Activated T-helper 1 cell treated with anti-CD3 and anti-CD28 coated beads, Interleukin-12 subunit alpha, Interleukin-12 subunit beta, Interleukin-2, Interleukin-4 antibody, amounts not matched to agents 30 ng/mL and 10 ng/mL and 1 ng/mL, durations not matched to agents 14 hours and 24 hours and 36 hours (primary cell): ENCODE data around the gene SYT14. TPM values are rescaled to one million over a fixed set of nuclear protein-coding genes. Genes with fewer than 3 reads are reported as not detected.

Experiments
- DNase-seq: peaks from one replicate; pipeline ENCODE4 v3.0.0; 2021; ENCODE audit warnings: low spot score
- H3K27ac Mint-ChIP-seq: one replicate; pipeline ENCODE4 v1.8.0; 2021; ENCODE audit warnings: mild to moderate bottlenecking, mixed read lengths
- H3K27me3 Mint-ChIP-seq: one replicate; pipeline ENCODE4 v1.8.0; 2022; ENCODE audit warnings: mild to moderate bottlenecking, moderate library complexity, mixed read lengths; ENCODE audit not compliant: insufficient read depth
- H3K36me3 Mint-ChIP-seq: one replicate; pipeline ENCODE4 v1.8.0; 2021; ENCODE audit warnings: low read depth, mixed read lengths
- H3K4me1 Mint-ChIP-seq: one replicate; pipeline ENCODE4 v1.8.0; 2021; ENCODE audit warnings: low read depth, mixed read lengths
- H3K4me3 Mint-ChIP-seq: one replicate; pipeline ENCODE4 v1.8.0; 2021; ENCODE audit warnings: mild to moderate bottlenecking, moderate library complexity, mixed read lengths
- H3K9me3 Mint-ChIP-seq: one replicate; pipeline ENCODE4 v1.8.0; 2021; ENCODE audit warnings: mixed read lengths
- intact Hi-C: fragments of 100-400 bp; cut with micrococcal nuclease; formaldehyde crosslinking; loops from one replicate; pipeline ENCODE4 v1.15.1; 2024
- total RNA-seq: library from RNA; stranded (reverse); gene quantifications from 2 replicates; pipeline ENCODE4 v1.2.3, GENCODE V29; 2022

The SYT14 gene
- total RNA-seq, 1 donor from 2014 or later = not detected

DNA sequence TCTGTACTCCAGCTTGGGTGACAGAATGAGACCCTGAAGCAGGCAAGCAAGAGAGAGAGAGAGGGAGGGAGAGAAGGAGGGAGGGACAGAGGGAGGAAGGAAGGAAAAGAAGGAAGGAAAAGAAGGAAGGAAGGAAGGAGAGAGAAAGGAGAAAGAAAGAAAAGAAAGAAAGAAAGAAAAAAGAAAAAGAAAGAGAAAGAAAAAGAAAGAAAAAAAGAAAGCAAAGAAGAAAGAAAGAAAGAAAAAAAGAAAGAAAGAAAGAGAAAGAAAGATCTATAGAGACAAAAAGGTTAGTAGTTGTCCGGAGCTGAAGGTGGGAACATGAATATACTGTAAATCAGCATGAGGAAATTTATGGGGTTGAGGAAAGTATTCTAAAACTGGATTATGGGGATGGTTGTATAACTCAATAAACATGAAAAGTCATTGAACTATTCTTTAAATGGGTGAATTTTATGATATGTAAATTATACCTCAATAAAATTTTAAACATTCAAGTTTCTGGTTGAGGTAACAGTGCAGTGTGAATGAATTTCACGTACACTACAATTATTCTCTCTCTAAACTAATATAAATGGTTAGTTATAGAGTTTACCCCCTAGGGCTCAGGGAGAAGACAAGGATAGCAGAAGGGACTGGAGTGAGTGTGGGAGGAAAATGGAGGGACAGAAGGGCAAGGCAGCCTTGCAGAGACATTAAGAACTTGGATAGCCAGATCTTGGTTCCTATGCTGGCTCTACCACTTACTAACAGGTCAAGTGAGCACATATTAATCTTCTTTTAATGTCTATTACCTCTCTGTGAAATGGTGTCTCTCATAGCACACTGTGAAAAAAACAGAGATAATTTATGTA is 269.8 kb downstream of the SYT14 start:
- H3K4me1 Mint-ChIP-seq = no peaks in the 10 kb centered on the region
- H3K9me3 Mint-ChIP-seq = no peaks in the 10 kb centered on the region
- intact Hi-C loops = no loop called here
- no peak overlapping the region for H3K4me3 Mint-ChIP-seq
- H3K27me3 Mint-ChIP-seq = peaks cover 5% of the 10 kb centered on the region
- no peaks in the 10 kb centered on the region for H3K36me3 Mint-ChIP-seq
- no peak for DNase-seq
- no peak overlapping the region for H3K27ac Mint-ChIP-seq

DNA sequence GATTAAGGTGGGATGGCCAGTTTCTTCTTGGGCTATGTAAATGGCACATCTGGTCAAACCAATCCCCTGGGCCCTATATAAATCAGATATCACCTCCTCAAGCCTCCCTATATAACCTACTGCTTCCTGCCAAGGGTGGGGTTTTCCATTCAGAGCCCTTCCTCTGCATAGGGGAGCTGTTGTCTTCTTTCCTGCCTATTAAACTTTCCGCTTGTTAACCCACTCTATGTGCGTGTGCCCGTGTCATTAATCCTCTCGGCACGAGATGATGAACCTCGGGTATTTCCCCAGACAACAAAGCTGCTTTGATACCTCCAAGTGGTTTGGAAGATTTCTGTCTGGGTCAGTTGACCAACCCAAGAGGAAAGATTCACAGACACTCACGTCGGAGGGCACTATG is 275.3 kb downstream of the SYT14 start:
- Mint-ChIP-seq H3K27me3 (peaks cover 8% of the 10 kb centered on the region), H3K27ac (no peak overlapping the region), H3K4me3 (no peak overlapping the region), H3K4me1 (no peaks in the 10 kb centered on the region), H3K36me3 (no peaks in the 10 kb centered on the region), H3K9me3 (no peaks in the 10 kb centered on the region)
- no peak for DNase-seq
- intact Hi-C loops = no loop called here

DNA sequence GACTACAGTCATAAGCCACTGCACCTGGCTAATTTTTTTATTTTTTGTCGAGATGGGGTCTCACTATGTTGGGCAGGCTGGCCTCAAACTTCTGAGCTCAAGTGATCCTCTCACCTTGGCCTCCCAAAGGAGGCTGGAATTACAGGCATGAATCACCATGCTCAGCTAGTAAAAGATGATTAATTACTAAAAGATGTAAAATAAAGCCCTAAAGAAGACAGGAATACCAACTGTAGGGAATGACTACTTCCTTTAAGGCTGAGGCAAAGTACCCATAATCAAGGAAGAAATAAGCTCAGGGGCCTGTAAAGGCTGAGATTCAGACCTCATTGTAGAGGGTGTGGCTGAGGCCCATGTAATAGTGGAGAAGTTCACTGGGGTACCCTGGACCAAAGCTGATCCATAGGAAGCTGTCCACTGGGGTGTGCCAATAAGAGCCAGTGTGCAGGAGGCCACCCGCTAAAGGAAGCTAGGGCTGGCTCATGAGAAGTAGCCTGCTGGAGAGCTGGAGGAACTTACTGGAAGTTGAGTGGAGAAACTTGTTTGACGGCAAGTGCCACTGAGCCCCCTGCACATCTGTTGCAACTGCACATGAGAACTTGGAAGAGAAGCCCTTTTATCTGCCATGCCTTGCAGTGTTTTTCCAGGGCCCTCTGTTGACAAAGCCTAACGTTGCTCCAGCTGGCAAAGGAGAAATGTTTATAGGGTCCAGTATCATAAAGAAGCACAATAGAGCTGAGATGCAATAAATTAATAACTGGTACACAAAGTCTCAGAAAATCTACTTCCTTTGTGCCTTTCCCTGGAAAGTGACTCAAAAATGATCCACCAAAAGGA is 276.8 kb downstream of the SYT14 start:
- no peaks in the 10 kb centered on the region for H3K9me3 Mint-ChIP-seq
- H3K4me1 Mint-ChIP-seq = no peaks in the 10 kb centered on the region
- peaks cover 8% of the 10 kb centered on the region for H3K27me3 Mint-ChIP-seq
- H3K36me3 Mint-ChIP-seq = no peaks in the 10 kb centered on the region
- no peak overlapping the region for H3K4me3 Mint-ChIP-seq
- DNase-seq = no peak
- intact Hi-C loops = no loop called here
- no peak overlapping the region for H3K27ac Mint-ChIP-seq

DNA sequence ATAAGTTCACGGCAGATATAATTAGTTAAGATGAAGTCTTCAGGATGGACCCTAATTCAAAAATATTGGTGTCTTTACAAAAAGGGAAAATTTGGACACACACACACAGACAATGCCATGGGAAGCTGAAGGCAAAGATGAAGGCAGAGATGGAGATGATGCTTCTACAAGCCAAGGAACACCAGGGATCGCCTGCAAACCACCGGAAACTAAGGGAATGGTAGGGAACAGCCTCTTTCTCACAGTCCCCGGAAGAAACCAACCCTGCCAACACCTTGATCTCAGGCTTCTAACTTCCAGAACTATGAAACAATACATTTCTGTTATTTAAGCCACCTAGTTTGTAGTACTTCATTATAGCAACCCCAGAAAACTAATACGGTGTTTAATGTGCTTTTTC is 279.5 kb downstream of the SYT14 start:
- intact Hi-C loops = no loop called here

DNA sequence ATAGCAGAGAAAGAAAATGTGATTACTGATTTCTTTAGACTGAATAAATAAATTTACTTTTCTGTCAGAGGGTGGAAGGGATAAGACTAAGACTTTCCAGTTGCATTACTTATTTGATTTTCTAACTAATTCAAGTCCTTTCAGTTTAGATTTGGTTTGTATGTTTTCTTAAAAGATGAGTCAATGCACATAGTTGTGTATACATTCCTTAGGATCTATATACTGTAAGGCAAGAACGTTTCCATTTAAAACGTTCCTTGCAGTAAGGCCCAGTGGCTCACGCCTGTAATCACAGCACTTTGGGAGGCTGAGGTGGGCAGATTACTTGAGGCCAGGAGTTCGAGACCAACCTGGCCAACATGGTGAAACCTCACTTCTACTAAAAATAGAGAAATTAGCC is 280.0 kb downstream of the SYT14 start:
- Mint-ChIP-seq H3K27ac (no peak overlapping the region), H3K4me3 (no peak overlapping the region), H3K36me3 (no peaks in the 10 kb centered on the region), H3K9me3 (no peaks in the 10 kb centered on the region), H3K27me3 (peaks cover 13% of the 10 kb centered on the region), H3K4me1 (no peaks in the 10 kb centered on the region)
- DNase-seq = no peak
- intact Hi-C loops = no loop called here

More for the DNA sequence above, 279.5 kb downstream of the SYT14 start:
- Mint-ChIP-seq H3K4me1 (no peaks in the 10 kb centered on the region), H3K9me3 (no peaks in the 10 kb centered on the region), H3K36me3 (no peaks in the 10 kb centered on the region), H3K27ac (no peak overlapping the region), H3K27me3 (peaks cover 12% of the 10 kb centered on the region), H3K4me3 (no peak overlapping the region)
- DNase-seq = no peak

Other genes starting within 250 kb of the SYT14 start
- 15.9 and 17.9 TPM in 2 replicates for gene HSD11B1, start 233.4 kb upstream of the SYT14 start, total RNA-seq
- gene TRAF3IP3, start 182.2 kb upstream of the SYT14 start, total RNA-seq = 378 and 384 TPM in 2 replicates
- gene C1orf74, start 153.7 kb upstream of the SYT14 start, total RNA-seq = 2.9 and 3.2 TPM in 2 replicates
- gene IRF6, start 132.1 kb upstream of the SYT14 start, total RNA-seq = 0.16 and 0.17 TPM in 2 replicates
- 17.7 and 18.3 TPM in 2 replicates for gene UTP25, start 110.2 kb upstream of the SYT14 start, total RNA-seq